ENCODE measurements around the gene IAPP.
"Not testable (repeated sequence)": the region's sequence is repeated elsewhere in the genome, so short reads cannot be mapped to it uniquely, and the experiment has no call there.

Gene IAPP

GRCh38 chr12:21381320-21381719 is 8.6 kb downstream of the IAPP start:
- not testable (repeated sequence) for DNase-seq (ENCODE audit: low read depth)

- DNase-seq (ENCODE audit: low read depth), result no peak
Observed at GRCh38 chr12:21384261-21384660, 11.6 kb downstream of the IAPP start.

- no peak for DNase-seq (ENCODE audit: low read depth)
Observed at GRCh38 chr12:21387174-21387573, 14.5 kb downstream of the IAPP start.

- no peak for DNase-seq (ENCODE audit: low read depth)
Observed at GRCh38 chr12:21392384-21392783, 19.7 kb downstream of the IAPP start.

- DNase-seq (ENCODE audit: low read depth), result not testable (repeated sequence)
Observed at GRCh38 chr12:21394828-21395626, 22.3 kb downstream of the IAPP start.

- DNase-seq (ENCODE audit: low read depth), result no peak
Observed at GRCh38 chr12:21413369-21414277, 40.9 kb downstream of the IAPP start.

- peak; percentile 48 for DNase-seq (ENCODE audit: low read depth)
Observed at GRCh38 chr12:21416511-21417121, 43.9 kb downstream of the IAPP start.

GRCh38 chr12:21418398-21418797 is 45.7 kb downstream of the IAPP start:
- not testable (repeated sequence) for DNase-seq (ENCODE audit: low read depth)

- DNase-seq (ENCODE audit: low read depth), result not testable (repeated sequence)
Observed at GRCh38 chr12:21419009-21419699, 46.5 kb downstream of the IAPP start.

- peak; percentile 28 for DNase-seq (ENCODE audit: low read depth)
Observed at GRCh38 chr12:21428241-21428640, 55.5 kb downstream of the IAPP start.
